ENCODE results near the gene RAB40C. TPM values are rescaled to one million over a fixed set of nuclear protein-coding genes. Genes with fewer than 3 reads are reported as not detected.

Gene RAB40C
- total and polyA plus RNA-seq, 2 donors (not counting 1 experiment from before 2014, with no cell fraction given), result 12.7 to 26.9 TPM

DNA sequence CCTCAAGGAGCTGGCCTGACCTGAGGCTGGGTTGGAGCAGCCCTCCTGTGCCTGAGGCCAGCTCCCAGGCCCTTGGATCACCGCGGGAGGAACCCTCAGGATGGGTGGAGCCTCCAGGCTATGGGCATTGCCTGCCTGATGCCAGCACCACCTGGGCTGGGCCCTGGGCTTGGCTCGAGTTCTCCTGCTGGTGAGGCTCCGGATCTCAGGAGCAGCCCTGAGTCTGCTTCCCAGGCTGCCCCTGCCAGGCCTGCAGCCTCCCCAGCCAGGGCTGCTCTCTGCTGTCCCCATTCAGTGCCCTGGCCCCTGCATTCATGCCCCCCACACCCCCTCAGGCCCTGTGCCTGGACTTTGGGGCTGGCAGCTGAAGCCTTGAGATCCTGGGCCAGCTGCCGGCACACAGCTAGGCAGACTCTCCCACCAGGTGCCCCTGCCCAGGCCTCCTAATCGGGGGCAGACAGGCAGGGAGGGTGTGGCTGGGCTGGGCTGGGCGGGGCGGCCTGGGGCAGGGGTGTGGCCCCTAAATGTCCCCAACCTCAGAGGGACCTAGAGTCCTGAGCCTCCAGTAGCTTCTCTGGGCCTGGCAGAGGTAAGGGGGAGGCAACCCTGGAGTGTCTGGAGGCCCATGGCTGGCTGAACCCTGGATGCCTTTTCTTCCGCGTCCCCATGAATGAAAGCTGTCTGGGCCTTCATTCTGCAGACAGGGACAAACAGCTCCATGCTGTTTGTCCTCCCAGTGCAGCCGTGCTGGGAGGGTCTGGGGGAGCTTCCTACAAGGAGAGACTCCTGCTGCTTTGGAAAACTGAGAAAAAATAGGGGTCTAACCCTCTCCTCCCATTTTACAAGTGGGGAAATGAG lies 21.2 kb upstream of the RAB40C start:
- TF ChIP-seq EZH2 (IDR thresholded peaks at IDR 0.05; ENCODE audit: borderline replicate concordance, insufficient read depth, low read depth, low read length, poor library complexity, severe bottlenecking), result no peak
- TF ChIP-seq, protein P1, sequence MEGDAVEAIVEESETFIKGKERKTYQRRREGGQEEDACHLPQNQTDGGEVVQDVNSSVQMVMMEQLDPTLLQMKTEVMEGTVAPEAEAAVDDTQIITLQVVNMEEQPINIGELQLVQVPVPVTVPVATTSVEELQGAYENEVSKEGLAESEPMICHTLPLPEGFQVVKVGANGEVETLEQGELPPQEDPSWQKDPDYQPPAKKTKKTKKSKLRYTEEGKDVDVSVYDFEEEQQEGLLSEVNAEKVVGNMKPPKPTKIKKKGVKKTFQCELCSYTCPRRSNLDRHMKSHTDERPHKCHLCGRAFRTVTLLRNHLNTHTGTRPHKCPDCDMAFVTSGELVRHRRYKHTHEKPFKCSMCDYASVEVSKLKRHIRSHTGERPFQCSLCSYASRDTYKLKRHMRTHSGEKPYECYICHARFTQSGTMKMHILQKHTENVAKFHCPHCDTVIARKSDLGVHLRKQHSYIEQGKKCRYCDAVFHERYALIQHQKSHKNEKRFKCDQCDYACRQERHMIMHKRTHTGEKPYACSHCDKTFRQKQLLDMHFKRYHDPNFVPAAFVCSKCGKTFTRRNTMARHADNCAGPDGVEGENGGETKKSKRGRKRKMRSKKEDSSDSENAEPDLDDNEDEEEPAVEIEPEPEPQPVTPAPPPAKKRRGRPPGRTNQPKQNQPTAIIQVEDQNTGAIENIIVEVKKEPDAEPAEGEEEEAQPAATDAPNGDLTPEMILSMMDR (IDR thresholded peaks at IDR 0.05), result no peak
- 94% methylated on average over 11 of the region's 11 CpGs for WGBS (ENCODE audit: insufficient coverage)
- H3K27me3 ChIP-seq (replicated peaks in 1 of 4; ENCODE audit: control extremely low read depth in 1 of 4, control insufficient read depth in 3 of 4, insufficient read depth in 4 of 4, low read length in 3 of 4), result no peaks in the 10 kb centered on the region
- no peaks in the 10 kb centered on the region for H4K20me1 ChIP-seq (ENCODE audit: control insufficient read depth, insufficient read depth, low read length, poor library complexity, severe bottlenecking)
- Mint-ChIP-seq H3K27ac (peak overlapping the region; percentile 90), H3K9me3 (ENCODE audit: insufficient read depth) (no peaks in the 10 kb centered on the region), H3K4me1 (peaks cover 33% of the 10 kb centered on the region), H3K4me3 (peak overlapping the region; percentile 88), H3K27me3 (no peaks in the 10 kb centered on the region)
- peak overlapping the region; percentile 90 for H3K4me2 ChIP-seq (replicated peaks; ENCODE audit: low read depth, low read length, poor library complexity, severe bottlenecking)
- peak overlapping the region in 1 of 2 donors; percentile 76 for H3K27ac ChIP-seq (ENCODE audit: low read length in 2 of 2)
- peak overlapping the region; percentile 77 for H3K9ac ChIP-seq (ENCODE audit: low read length)
- H3K9me3 ChIP-seq (ENCODE audit: control extremely low read depth in 1 of 3, control insufficient read depth in 2 of 3, insufficient read depth in 1 of 3, low read length in 2 of 3), result no peaks in the 10 kb centered on the region
- ChIA-PET POLR2A (interaction anchor here (0.6 to 3.0 kb wide), 2 partner anchors 41 to 186 kb away, joined by 4 to 8 read pairs; partner anchors contain the start of gene CAPN15), CTCF (no interaction called here)
- H2AFZ ChIP-seq (ENCODE audit: insufficient read depth, low read depth, low read length, poor library complexity, severe bottlenecking), result peak overlapping the region; percentile 88
- H3K4me1 ChIP-seq (ENCODE audit: control insufficient read depth in 2 of 2, insufficient read depth in 2 of 2, low read length in 2 of 2), result peaks cover 33 to 48% of the 10 kb centered on the region in 2 donors
- ATAC-seq (ENCODE audit: low read depth), result no peak
- H3K36me3 ChIP-seq (replicated peaks in 1 of 2; ENCODE audit: control extremely low read depth in 1 of 2, control insufficient read depth in 1 of 2, extremely low read depth in 1 of 2, insufficient read depth in 2 of 2, low read length in 1 of 2), result no peaks in the 10 kb centered on the region
- intact Hi-C loops (cut with micrococcal nuclease), result loop anchor here (2.0 kb wide), 1 partner anchor 42 kb away; the partner anchor contains the start of gene CAPN15
- no peak for DNase-seq
- peaks cover 27% of the 10 kb centered on the region for H3K79me2 ChIP-seq (ENCODE audit: control insufficient read depth, insufficient read depth, low read length)
- peak overlapping the region in 3 of 5 experiments; percentile 57 to 78 (median 71) for H3K4me3 ChIP-seq (ENCODE audit: control extremely low read depth in 1 of 5, extremely low read depth in 1 of 5, insufficient read depth in 1 of 5, low read depth in 2 of 5, low read length in 4 of 5)

Data from B cell (primary cell).